ENCODE measurements around the gene SUB1. TPM values are rescaled to one million over a fixed set of nuclear protein-coding genes. Genes with fewer than 3 reads are reported as not detected.
"Not testable (repeated sequence)": the region's sequence is repeated elsewhere in the genome, so short reads cannot be mapped to it uniquely, and the experiment has no call there.

SUB1 gene
- total RNA-seq, 1 experiment from 2014 or later: 334 TPM

DNA sequence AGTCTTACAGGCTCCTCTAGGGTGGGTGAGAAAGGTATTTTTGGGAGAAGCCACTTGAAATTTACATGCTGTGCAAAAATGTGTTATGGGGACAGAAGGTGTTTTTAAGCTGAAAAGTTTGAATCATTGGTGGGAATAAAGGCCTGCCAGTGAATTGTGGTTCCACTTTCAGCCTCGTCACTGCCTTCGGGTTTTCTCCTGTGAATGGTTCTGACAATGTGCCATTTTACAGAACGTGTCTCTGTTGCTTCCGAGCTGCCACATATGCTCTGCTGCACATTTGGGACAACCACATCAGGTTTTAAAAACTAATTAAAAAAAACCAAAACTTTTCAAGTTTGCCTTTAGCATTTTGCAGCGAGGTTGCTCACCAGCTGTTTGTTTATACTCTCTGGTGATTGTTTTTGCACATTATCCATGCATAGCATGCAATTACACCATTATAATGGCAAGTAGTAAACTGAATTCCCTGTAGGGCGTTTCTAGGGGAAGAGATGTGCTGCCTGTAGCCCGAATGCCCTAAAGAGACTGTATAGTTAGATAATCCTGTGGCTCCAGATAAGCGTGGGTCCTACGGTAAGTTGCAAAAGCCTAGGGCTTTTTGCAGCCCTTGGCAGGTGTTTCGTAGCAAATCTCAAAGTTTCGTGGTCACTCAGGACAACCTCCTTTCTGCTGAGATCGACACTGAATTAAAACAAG, 40.1 kb upstream of the SUB1 start:
- Mint-ChIP-seq H3K4me3 (ENCODE audit: low read depth, unreplicated experiment) (no peak overlapping the region), H3K27me3 (ENCODE audit: unreplicated experiment) (no peaks in the 10 kb centered on the region), H3K36me3 (ENCODE audit: insufficient read depth, unreplicated experiment) (no peaks in the 10 kb centered on the region), H3K27ac (ENCODE audit: unreplicated experiment) (no peak overlapping the region), H3K9me3 (ENCODE audit: low read depth, unreplicated experiment) (no peaks in the 10 kb centered on the region), H3K4me1 (ENCODE audit: low read depth, unreplicated experiment) (no peaks in the 10 kb centered on the region)
- no TSS peak for BruUV-seq (replicated peaks)
- CTCF ChIA-PET: interaction anchor here (0.5 kb wide), 1 partner anchor 16 kb away, joined by 7 read pairs; no protein-coding TSS in a partner anchor
- intact Hi-C loops (cut with micrococcal nuclease; ENCODE audit: unreplicated experiment): no loop called here
- no peak for DNase-seq
- TF ChIP-seq, protein P1, sequence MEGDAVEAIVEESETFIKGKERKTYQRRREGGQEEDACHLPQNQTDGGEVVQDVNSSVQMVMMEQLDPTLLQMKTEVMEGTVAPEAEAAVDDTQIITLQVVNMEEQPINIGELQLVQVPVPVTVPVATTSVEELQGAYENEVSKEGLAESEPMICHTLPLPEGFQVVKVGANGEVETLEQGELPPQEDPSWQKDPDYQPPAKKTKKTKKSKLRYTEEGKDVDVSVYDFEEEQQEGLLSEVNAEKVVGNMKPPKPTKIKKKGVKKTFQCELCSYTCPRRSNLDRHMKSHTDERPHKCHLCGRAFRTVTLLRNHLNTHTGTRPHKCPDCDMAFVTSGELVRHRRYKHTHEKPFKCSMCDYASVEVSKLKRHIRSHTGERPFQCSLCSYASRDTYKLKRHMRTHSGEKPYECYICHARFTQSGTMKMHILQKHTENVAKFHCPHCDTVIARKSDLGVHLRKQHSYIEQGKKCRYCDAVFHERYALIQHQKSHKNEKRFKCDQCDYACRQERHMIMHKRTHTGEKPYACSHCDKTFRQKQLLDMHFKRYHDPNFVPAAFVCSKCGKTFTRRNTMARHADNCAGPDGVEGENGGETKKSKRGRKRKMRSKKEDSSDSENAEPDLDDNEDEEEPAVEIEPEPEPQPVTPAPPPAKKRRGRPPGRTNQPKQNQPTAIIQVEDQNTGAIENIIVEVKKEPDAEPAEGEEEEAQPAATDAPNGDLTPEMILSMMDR (IDR thresholded peaks at IDR 0.05; ENCODE audit: unreplicated experiment): no peak

DNA sequence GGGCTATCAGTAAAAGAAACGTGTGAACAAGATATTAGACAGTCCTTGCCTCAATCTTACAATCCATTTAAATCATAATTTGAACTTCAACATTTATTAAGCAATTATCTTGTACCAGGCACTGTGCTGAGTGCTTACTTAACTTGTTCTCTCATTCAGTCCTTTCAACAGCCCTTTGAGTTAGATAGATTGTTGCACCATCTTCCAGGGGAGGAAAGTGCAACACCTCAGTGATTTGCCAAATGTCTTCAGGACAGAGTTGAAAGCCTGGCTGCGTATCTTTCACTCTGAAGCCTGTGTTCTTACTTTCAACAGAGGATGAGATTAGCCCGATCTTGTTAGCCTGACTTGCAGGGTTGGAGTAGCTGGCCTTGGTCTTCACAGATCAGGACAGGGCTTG, 34.2 kb upstream of the SUB1 start:
- Mint-ChIP-seq H3K4me1 (ENCODE audit: low read depth, unreplicated experiment) (no peaks in the 10 kb centered on the region), H3K36me3 (ENCODE audit: insufficient read depth, unreplicated experiment) (no peaks in the 10 kb centered on the region), H3K27me3 (ENCODE audit: unreplicated experiment) (no peaks in the 10 kb centered on the region), H3K27ac (ENCODE audit: unreplicated experiment) (no peak overlapping the region), H3K4me3 (ENCODE audit: low read depth, unreplicated experiment) (no peak overlapping the region), H3K9me3 (ENCODE audit: low read depth, unreplicated experiment) (no peaks in the 10 kb centered on the region)
- TF ChIP-seq, protein P1 (IDR thresholded peaks at IDR 0.05; ENCODE audit: unreplicated experiment): no peak
- CTCF ChIA-PET: interaction anchor here (0.8 kb wide), 1 partner anchor 15 kb away, joined by 3 read pairs; no protein-coding TSS in a partner anchor
- BruUV-seq (replicated peaks): no TSS peak
- intact Hi-C loops (cut with micrococcal nuclease; ENCODE audit: unreplicated experiment): no loop called here
- no peak for DNase-seq

DNA sequence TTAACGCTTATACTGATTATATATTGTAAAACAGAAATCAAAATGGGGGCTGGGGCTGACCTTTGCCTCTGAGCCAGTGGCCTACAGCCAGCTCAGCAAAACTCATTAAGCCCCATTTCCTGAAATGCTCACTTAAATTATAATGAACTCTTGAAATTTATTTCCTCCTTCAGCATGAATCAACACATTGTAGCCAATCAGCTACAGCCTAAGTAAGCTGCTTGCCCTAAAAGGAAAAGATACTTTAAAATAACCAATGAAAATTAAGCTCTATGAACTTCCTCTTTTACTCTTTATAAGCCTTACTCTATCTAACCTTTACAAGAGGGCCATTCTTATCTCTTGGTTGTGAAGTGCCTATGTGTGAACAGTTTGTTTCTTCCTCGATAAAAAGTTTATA, 33.5 kb upstream of the SUB1 start:
- TF ChIP-seq, protein P1 (IDR thresholded peaks at IDR 0.05; ENCODE audit: unreplicated experiment): no peak
- BruUV-seq (replicated peaks): no TSS peak
- no peak overlapping the region for H3K27ac Mint-ChIP-seq (ENCODE audit: unreplicated experiment)
- H3K4me1 Mint-ChIP-seq (ENCODE audit: low read depth, unreplicated experiment): no peaks in the 10 kb centered on the region
- H3K4me3 Mint-ChIP-seq (ENCODE audit: low read depth, unreplicated experiment): no peak overlapping the region
- intact Hi-C loops (cut with micrococcal nuclease; ENCODE audit: unreplicated experiment): no loop called here
- H3K9me3 Mint-ChIP-seq (ENCODE audit: low read depth, unreplicated experiment): no peaks in the 10 kb centered on the region
- no peaks in the 10 kb centered on the region for H3K36me3 Mint-ChIP-seq (ENCODE audit: insufficient read depth, unreplicated experiment)
- CTCF ChIA-PET: interaction anchor here (0.8 kb wide), 2 partner anchors 14 to 17 kb away, joined by 3 to 8 read pairs; no protein-coding TSS in a partner anchor
- H3K27me3 Mint-ChIP-seq (ENCODE audit: unreplicated experiment): no peaks in the 10 kb centered on the region
- DNase-seq: no peak

DNA sequence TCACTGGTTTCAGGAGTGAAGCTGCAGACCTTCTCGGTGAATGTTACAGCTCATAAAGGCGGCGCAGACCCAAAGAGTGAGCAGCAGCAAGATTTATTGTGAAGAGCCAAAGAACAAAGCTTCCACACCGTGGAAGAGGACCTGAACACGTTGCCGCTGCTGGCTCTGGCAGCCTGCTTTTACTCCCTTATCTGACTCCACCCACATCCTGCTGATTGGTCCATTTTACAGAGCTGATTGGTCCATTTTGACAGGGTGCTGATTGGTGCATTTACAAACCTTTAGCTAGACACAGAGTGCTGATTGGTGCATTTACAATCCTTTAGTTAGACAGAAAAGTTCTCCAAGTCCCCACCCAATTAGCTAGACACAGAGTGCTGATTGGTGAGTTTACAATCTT, 32.9 kb upstream of the SUB1 start:
- H3K36me3 Mint-ChIP-seq (ENCODE audit: insufficient read depth, unreplicated experiment); DNase-seq; H3K4me1 Mint-ChIP-seq (ENCODE audit: low read depth, unreplicated experiment); H3K9me3 Mint-ChIP-seq (ENCODE audit: low read depth, unreplicated experiment); BruUV-seq (replicated peaks); H3K27me3 Mint-ChIP-seq (ENCODE audit: unreplicated experiment); H3K4me3 Mint-ChIP-seq (ENCODE audit: low read depth, unreplicated experiment); intact Hi-C loops (cut with micrococcal nuclease; ENCODE audit: unreplicated experiment); H3K27ac Mint-ChIP-seq (ENCODE audit: unreplicated experiment): not testable (repeated sequence)
- CTCF ChIA-PET: interaction anchor here (0.6 to 0.8 kb wide), 2 partner anchors 18 to 290 kb away, joined by 3 to 8 read pairs; no protein-coding TSS in a partner anchor

DNA sequence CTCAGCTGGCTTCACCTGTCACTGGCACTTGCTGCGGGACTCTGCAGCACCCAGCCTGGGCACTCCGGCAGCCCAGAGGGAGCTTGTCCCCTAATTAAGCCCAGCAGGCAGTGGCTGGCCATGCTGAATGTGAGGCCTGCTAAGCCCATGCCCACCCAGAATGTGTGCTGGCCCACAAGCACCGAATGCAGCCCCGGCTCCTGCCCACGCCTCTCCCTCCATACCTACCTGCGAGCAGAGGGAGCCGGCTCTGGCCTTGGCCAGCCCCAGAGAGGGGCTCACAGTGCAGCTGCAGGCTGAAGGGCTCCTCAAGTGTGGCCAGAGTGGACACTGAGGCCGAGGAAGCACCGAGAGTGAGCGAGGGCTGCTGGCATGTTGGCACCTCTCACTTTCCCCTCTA, 32.4 kb upstream of the SUB1 start:
- TF ChIP-seq, protein P1 (IDR thresholded peaks at IDR 0.05; ENCODE audit: unreplicated experiment): no peak

DNA sequence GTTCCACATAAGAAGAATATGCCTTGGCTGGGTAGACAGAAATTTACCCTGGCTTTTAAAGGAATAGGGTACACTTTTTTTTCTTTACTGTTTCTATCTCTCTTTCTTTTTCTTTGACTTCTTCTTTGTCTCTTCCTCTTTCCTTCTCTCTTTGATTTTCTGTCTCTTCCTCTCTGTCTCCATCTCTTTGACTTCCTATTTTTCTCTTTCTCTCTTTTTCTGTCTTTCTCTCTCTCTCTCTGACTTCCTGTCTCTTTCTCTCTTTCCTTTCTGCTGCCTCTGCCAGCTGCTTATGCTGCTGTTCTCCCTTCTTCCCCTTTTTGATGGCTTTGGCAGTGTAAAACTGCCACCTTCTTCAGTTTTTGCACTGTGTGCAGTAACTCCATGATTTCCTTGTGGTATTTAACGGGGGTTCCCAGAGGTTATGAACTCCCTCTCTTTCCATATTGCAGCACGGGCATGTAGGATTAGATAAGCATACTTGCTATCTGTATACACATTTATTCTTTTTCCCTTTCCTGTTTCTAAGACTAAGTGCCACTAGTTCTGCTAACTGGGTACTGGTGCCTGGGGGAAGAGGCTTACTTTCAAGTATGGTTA, 31.1 kb upstream of the SUB1 start:
- H3K4me3 Mint-ChIP-seq (ENCODE audit: low read depth, unreplicated experiment); H3K9me3 Mint-ChIP-seq (ENCODE audit: low read depth, unreplicated experiment); CTCF ChIA-PET; DNase-seq; H3K27me3 Mint-ChIP-seq (ENCODE audit: unreplicated experiment); intact Hi-C loops (cut with micrococcal nuclease; ENCODE audit: unreplicated experiment); H3K36me3 Mint-ChIP-seq (ENCODE audit: insufficient read depth, unreplicated experiment); BruUV-seq (replicated peaks); H3K27ac Mint-ChIP-seq (ENCODE audit: unreplicated experiment); H3K4me1 Mint-ChIP-seq (ENCODE audit: low read depth, unreplicated experiment): not testable (repeated sequence)

More for the DNA sequence above, 32.4 kb upstream of the SUB1 start:
- Mint-ChIP-seq H3K27ac (ENCODE audit: unreplicated experiment) (no peak overlapping the region), H3K4me1 (ENCODE audit: low read depth, unreplicated experiment) (no peaks in the 10 kb centered on the region), H3K36me3 (ENCODE audit: insufficient read depth, unreplicated experiment) (no peaks in the 10 kb centered on the region), H3K4me3 (ENCODE audit: low read depth, unreplicated experiment) (no peak overlapping the region), H3K27me3 (ENCODE audit: unreplicated experiment) (no peaks in the 10 kb centered on the region), H3K9me3 (ENCODE audit: low read depth, unreplicated experiment) (no peaks in the 10 kb centered on the region)
- intact Hi-C loops (cut with micrococcal nuclease; ENCODE audit: unreplicated experiment): no loop called here
- CTCF ChIA-PET: interaction anchor here (0.6 kb wide), 1 partner anchor 289 kb away, joined by 3 read pairs; no protein-coding TSS in a partner anchor
- DNase-seq: no peak
- BruUV-seq (replicated peaks): no TSS peak

DNA sequence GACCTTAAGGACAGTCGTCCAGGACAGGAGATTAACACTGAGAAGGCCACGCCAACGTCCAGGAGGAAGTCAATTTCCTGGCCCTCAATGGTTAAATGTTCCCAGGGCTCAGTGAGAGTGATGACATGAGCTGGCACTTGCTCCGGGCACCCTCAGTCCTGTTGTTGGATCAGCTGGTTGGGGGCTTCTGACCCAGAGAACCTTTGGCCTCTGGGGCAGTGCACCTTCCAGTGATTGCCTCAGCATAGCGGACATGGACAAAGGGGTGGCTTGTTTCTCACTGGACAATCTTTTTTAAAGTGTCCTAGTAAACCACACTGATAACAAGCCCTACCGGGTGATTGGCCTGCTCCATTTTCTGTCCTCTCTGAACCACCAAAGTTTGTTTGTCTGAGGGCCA, 28.8 kb upstream of the SUB1 start:
- CTCF ChIA-PET; DNase-seq; BruUV-seq (replicated peaks); H3K27ac Mint-ChIP-seq (ENCODE audit: unreplicated experiment); H3K36me3 Mint-ChIP-seq (ENCODE audit: insufficient read depth, unreplicated experiment); intact Hi-C loops (cut with micrococcal nuclease; ENCODE audit: unreplicated experiment); H3K4me1 Mint-ChIP-seq (ENCODE audit: low read depth, unreplicated experiment); H3K27me3 Mint-ChIP-seq (ENCODE audit: unreplicated experiment); H3K4me3 Mint-ChIP-seq (ENCODE audit: low read depth, unreplicated experiment); H3K9me3 Mint-ChIP-seq (ENCODE audit: low read depth, unreplicated experiment): not testable (repeated sequence)
